GM19240 (cell line): ENCODE data around the gene CHPF2.

Experiments
- DNase-seq: peaks from one replicate; pipeline ENCODE4 v3.0.0; 2011; ENCODE audit warnings: low spot score; ENCODE audit not compliant: insufficient read length

CHPF2 gene, protein sequence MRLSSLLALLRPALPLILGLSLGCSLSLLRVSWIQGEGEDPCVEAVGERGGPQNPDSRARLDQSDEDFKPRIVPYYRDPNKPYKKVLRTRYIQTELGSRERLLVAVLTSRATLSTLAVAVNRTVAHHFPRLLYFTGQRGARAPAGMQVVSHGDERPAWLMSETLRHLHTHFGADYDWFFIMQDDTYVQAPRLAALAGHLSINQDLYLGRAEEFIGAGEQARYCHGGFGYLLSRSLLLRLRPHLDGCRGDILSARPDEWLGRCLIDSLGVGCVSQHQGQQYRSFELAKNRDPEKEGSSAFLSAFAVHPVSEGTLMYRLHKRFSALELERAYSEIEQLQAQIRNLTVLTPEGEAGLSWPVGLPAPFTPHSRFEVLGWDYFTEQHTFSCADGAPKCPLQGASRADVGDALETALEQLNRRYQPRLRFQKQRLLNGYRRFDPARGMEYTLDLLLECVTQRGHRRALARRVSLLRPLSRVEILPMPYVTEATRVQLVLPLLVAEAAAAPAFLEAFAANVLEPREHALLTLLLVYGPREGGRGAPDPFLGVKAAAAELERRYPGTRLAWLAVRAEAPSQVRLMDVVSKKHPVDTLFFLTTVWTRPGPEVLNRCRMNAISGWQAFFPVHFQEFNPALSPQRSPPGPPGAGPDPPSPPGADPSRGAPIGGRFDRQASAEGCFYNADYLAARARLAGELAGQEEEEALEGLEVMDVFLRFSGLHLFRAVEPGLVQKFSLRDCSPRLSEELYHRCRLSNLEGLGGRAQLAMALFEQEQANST

DNA sequence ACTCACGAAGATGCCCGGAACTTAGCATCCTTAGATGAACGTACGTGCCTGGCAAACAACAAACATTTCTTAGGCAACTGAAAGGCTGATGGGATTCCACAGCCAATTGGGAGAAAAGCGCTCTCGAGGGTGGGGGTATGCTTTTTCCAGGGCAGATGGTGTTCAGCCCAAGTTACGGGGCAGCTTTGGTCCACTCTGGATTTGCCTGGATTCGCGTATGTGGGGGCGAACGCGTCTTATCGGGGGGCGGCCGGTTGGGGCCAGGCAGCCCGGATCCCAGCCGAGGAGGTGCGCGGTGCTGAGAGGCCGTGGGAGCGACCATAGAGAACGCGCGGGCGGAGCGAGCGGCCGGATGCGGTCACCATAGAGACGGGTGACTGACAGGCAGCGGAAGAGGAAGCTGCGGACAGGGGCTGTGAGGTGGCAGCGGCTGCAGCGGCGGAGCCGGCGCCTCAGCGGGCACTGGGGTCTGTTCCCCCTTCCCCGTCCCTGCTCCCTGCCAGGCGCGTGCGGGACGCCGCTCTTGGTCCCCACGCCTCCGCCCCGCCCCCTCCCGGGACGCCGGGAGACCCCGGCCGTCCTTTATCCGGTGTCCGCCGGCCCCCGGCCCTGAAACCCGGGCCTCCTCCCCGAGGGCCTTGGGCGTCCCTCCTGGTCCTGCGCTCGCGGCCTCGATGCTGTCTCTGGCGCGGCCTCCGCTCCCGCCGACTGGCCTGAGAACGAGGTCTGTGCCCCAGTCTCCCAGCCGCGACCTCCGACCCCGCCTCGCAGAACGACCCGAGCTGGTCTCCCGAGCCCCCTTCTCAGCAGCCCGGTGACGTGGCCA lies at the start of gene CHPF2:
Gene CHPF2, plus strand, starts transcription at position 393 of the 826 bp plus-strand sequence. CDS start 1,529 bp downstream, outside the sequence.
- peak; percentile 98 for DNase-seq

DNA sequence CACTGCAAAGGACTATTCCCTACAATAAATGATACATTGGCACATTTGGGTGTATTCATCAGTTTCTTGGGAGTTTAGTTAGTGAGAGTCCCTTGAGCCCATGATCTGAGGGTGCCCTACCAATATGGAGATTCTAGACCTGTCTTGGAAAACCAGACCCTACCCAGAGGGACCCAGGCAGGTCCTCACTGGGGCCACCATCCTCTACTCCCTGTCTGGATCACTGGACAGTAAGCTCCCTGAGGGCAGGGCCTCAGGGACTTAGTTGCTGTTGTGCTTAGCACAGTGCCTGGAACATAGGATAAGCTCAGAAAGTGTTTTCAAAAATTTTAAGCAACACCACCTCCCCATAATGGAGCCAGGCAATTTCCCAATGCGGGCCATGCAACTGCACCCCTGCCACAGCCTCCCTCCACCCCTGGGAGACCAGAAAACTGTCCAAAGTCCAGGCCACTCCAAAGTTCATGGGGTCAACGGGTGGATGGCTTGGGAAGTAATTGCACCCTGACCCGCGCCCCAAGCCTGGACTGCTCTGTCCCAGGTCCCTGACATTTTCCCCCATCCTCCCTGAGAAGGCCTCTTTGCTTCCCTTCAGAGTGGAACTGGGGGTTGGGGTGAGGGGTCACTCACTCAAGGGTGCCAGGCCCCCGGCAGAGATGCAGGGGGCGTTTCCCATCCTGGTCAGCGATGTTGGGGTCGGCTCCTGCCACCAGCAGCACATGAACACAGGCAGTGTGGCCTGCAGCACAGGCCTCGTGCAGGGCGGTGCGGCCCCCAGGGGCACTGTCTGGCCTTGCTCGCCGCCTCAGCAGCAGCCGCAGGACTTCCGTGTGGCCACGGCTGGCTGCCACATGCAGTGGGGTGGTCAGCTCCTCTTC lies 46.3 kb upstream of the CHPF2 start:
- DNase-seq: no peak

DNA sequence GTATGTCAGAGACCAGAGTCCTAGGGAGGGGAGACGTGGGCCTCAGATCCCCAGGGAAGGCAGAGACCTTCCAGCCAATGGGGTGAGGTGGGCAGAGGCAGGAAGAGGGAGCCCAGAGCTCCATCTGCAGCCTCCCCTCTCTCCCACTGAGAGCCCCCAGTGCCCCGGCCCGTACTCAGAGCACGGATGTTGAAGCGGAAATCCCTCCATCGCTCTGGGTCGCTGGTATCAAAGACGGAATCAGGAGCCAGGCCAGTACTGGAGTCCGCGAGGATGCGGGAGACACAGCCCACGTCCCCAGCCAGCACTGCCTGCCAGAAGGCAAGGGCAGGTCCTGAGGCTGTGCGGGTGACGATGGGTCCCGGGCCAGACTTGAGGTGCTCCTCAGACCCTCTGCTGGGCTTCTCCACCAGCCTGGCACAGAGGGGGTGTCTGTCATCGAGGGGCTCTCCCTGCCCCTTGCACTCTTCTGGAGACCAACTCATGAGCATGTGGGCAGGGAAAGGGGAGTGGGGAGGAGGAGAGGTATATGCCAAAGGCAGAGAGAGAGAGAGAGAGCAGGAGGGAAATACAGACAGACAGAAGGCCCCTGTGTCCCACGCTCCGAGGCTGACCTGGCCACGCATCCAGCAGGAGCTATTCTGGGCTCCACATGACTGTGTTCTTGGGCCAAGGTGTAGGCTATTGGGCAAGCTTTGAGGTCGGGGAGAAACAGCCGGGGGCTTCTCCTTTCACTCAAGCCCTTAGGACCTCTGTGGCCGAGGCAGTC lies 45.5 kb upstream of the CHPF2 start, which contains the start of gene ASB10:
Gene ASB10, minus strand, starts transcription at position 611 of the 769 bp plus-strand sequence. Its CDS starts 120 bp downstream, at position 491.
- DNase-seq: no peak

DNA sequence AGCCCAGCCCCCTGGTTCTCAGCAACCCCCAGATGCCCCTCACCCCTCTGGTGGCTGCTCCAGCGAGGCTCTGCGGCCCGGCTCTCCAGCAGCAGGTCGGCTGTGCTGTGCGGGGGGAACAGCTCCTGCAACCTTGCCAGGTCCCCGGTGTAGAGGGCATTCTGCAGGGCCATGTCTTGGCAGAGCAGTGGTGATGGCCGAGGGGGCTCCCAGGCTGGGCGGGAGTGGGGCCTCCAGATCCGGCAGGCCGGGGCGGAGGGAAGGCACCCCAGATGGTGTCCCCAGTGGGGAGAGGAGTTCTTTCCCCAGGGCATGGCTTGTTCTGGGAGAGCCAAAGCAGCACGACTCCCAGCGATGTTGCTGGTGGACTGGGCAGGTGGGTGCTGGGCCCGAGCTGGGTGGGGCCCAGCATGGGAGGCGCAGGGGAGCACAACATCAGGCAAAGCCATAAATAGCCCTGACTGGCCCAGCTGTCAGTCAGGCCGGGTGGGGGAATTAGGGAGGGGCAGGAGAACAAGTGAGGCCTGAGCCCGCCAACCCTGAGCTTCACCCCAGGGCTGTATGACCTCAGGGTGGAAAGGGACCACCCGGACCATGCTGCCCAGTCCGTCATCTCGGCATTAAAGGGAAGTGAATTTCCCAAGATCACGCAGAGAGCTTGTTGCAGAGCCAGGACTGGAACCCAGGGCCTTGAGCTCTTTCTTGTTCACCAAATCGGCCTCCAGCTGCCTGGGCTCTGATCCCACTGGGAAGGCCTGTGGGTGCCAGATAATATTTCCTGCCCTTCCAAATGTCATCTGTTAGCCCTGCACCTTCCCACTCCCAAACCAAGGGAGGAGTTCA lies 44.7 kb upstream of the CHPF2 start:
- DNase-seq: no peak

DNA sequence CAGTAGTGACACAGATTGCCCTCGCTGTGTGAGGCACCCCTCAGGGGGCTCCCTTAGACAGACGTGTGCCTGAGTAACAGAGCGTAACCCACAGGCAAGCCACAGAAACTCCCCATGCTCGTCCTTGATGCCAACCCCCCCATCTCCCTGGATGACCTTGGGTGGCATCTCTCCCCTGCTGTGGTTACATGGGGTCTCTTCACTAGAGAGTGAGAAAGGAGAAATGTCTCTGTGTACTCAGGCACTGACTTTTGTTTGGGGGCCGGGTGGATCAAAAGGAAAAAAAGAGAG lies 44.1 kb upstream of the CHPF2 start:
- DNase-seq: no peak

DNA sequence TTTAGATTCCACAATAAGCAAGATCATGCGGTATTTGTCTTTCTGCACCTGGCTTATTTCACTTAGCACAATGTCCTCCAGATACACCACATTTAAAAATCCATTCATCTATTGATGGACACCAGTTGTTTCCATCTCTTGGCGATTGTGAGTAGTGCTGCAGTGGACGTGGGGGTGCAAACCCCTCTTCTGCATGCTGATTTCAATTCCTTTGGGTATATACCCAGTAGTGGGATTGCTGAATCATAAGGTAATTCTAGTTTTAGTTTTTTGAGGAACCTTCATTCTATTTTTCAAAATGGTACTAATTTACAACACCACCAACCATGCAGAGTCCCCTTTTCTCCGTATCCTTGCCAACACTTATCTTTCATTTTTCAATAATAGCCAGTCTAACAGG lies 43.2 kb upstream of the CHPF2 start:
- no peak for DNase-seq

DNA sequence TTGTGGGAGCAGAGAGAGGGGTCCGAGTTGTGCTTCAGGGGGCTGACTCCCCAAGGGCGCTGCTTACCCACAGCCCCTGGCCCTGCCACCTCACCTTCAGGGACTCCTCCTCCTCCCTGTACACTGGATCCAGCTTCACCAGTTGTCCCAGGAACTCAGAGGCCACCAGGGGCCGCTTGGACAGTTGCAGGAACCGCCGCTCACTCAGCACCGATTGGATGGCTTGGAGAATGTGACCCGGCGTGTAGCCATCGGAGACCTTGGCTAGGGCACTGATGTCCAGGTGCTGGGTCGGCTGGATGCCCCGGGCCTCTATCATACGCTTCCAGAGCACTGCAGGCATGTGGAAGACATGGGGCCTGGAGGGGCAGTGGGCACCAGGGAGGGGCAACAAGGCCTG lies 40.7 kb upstream of the CHPF2 start:
- DNase-seq: no peak

DNA sequence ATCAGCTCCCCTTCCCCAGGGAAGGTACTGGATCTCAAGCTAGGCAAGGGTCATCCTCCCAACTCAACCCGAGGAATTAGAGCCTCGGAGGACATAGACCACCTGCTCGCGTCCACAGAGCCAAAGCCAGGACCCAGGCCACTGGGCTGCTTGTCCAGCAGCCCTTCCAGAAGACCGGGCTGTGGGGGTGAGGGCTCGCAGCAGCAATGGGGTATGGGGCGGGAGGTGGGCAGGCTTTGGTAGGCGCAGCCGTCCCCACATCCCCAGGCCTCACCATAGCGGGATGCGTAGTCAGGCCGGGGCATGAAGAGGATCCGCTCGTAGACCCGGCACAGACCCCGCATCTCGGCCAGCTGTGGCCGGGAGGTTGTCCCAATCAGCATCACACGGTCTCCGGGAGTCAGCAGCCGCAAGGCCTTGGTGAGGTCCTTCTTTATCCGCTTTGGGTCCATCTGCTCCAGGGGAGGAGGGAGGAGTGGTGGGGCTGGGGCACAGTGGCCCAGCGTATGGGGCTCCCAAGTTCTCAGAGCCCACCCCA lies 40.2 kb upstream of the CHPF2 start:
- no peak for DNase-seq

DNA sequence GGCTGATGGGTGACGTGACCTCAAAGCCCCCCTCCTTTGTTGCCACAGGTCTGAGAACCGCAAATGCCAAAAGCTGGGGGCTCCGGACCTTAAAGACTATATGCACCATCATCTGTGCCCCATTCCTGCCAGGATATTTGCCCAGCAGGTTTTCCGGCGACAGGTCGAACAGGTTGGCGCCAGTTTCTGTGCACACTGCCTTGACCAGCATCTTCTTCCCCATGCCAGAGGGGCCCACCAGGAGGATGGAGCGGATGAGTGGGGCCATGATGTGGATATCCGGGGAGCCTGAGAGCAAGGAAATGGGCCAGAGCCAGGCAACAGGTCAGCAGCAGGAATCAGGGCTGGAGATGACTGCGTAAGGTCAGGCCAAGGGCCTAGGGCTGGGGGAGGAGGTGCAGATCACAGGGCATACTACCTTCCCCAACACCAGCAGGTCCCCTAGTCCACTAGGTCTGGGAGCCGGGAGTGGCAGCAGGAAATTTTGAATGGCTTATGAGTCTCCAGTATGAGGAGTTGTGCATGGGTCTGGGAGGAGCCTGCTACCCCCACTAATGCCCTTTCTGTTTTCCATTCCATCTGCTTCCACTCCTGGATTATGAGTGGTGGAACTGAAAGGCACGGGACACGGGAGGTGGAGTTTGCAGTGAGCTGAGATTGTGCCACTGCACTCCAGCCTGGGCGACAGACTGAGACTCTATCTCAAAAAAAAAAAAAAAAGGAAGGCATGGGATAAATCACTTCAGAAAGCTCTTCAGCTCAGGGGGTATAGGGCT lies 38.9 kb upstream of the CHPF2 start:
- DNase-seq: no peak

DNA sequence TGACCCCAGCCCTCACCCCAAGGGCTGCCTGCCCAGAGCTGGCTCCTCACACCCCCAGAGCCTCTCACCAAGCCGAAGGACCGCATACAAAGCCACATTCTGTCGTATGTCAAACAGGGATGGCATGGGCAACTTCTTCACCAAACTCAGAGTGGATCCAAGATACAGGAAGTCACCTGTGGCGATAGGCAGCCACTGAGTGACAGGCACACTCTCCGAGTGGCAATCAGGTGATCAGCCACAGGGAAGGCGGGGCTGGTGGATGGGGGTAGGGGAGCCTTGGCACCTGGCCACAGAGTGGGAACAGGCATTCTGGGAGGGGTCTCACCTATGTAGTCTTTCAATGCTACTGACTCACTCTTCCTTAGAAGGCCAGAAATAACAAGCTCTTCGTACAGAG lies 38.1 kb upstream of the CHPF2 start:
- DNase-seq: no peak

DNA sequence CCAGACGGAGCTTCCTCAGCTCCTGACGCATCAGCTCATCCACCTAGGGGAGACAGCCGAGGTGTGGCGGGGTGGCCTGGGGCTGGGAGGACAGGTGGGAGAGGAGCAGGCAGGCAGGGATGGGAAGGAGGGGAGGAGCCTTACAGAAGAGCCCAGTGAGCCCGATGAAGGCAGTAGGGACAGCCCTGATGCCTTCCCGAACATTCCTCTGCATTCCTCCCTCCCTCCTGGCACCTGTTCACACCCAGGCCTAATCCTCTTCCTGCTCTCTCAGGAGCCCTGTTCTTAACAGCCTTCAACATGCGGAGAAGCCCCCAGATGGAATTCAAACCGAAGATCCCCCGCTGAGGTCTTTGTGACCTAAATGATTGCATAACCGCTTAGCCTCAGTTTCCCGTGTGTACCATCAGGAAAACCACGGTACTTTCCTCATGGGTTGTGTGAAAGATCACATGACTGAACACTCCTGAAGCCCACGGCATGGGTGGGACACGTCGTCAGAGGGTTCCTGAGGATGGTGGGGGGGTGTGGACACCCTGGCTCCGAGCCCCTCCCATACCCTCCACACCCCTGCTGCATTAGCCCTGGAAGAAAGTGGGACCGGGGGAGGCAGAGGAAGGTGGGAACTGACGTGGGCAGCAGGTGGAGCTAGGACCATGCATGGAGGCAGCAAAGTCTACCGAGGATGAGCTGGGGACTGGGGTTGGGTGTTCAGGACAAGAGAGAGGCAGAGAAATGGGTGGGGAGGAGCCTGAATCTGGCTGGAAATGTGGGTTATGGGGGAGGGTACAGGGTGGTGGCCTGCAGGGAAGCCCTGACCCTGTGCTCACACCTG lies 36.5 kb upstream of the CHPF2 start:
- no peak for DNase-seq

DNA sequence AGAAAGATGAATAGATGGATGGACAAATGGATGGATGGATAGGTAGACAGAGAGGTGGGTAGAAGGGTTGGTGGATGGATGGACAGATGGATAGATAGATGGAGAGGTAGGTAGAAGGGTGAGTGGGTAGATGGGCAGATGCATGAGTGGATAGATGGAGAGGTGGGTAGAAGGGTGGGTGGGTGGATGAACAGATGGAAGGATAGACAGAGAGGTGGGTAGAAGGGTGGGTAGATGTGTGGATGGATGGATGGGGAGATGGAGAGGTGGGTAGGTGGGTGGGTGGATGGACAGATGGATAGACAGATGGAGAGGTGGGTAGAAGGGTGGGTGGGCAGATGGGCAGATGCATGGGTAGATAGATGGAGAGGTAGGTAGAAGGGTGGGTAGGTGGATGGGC lies 34.4 kb upstream of the CHPF2 start:
- no peak for DNase-seq

DNA sequence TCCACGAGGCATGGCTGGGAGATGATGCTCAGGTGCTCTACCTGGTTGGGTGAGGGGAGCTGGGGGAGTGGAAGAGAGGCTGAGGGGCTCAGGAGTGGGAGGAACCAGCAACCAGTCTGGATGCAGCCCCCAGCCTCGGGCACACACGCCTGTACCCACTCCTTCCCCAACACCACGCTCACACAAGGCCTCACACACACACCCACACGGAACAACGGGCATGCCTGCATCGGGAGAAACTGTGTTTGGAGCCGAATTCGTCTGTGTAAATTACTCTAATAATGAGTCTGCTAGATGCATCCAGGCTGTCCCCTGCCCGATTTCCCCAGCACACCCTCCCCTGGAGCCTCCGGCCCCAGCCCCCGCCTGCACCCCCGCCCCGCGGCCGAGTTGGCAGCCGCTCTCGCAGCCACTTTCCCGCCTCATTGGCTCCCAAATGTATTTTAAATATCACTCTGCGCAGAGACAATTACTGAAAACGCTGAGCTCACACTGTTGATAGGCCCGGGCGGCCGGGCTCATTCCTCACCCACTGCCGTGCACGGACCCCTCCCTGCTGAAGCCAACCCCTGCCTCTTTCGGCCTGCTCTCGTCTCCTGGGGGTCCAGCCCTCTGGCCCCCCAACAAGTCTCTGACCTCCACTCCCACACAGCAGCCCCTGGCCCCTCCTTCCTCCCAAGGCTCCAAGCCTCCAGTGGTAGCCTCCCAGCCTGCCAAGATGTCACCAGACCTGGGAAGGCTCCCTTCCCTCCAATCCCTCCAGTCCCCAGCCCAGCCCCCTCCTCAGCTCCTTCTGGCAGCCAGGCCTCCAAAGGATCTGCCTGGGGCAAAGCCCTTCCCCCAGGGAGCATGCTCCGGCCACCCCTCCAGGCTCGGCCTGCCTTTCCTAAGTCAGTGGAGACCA lies 33.1 kb upstream of the CHPF2 start:
- DNase-seq: no peak

DNA sequence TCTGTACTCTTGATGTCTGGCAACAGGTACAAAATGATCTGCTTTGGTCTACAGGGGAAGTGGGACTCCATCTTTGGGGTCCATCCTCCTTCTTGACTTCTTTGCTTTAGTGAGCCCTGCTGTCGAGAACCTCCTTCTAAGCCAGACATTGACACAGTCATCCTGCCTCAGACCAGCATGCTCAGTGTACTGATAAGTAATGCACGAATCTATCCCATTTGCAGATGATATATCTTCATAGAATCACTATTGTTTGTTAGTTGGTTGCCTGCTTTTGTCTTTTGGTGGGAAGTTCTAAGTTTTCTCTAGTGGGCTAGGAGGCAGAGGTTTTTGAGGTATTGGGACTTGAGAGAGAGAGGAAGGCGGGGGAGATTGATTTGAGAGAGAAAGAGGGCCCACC lies 30.9 kb upstream of the CHPF2 start:
- no peak for DNase-seq

DNA sequence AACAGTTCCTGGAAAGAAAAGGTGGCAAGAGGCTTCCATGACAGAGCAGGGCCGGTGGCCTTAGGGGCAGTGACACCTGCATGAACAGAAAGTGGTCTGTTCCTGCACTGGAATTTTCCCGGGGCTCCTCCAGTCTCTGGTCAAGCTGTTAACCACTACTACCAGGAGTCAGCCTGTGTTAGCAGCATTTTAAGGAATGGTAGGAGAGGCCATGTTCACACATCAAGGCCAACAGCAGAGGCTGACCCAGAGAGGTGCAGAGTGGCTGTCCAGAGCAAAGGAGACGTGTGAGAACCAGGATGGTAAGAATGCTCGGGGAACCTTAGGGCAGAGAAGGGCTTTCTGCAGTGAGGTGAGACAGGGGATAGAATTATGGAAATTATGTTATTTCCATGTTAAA lies 30.5 kb upstream of the CHPF2 start:
- DNase-seq: no peak

DNA sequence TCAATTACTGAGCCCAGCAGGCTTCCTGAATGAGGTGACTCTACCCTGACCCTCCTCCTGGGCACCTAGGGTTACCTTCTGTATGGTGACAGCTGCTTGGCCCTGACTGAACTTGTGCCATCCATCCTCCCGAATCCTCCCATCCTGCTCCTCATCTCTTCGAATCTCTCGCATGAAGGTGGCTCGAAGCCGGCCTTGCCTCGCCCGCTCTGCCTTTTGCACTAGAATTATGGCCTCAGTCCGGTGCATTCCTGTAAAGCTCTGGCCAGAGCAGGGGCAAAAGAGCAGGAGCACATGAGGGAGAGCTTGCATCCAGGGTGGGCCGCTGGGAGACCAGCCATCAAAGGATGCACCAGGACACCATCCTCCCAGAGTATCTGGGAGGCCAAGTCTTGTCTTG lies 29.4 kb upstream of the CHPF2 start:
- DNase-seq: no peak
